Neural progenitor cell (in vitro differentiated cells): Measurements from ENCODE around the gene C5orf52. TPM values are rescaled to one million over a fixed set of nuclear protein-coding genes. Genes with fewer than 3 reads are reported as not detected.
"Not testable (repeated sequence)": the region's sequence is repeated elsewhere in the genome, so short reads cannot be mapped to it uniquely, and the experiment has no call there.

Experiments
- DNase-seq: peaks from one replicate; pipeline ENCODE4 v3.0.0-alpha.2; 2016; ENCODE audit warnings: low spot score
- H2AFZ ChIP-seq: fragments of 200-600 bp; sonication (generic); replicated peaks from 2 replicates; pipeline ENCODE4 v1.6.1; 2016; ENCODE audit warnings: antibody characterized with exemption
- H3F3A ChIP-seq: fragments of 200-600 bp; sonication (generic); 2 replicates; pipeline ENCODE4 v1.6.1; 2016; ENCODE audit warnings: antibody characterized with exemption, low read depth
- H3K27ac ChIP-seq: fragments of 200-600 bp; sonication (generic); 2 replicates; pipeline ENCODE4 v1.5.1; 2016; ENCODE audit warnings: mild to moderate bottlenecking
- H3K27me3 ChIP-seq: fragments of 200-600 bp; sonication (generic); 2 replicates; pipeline ENCODE4 v1.6.1; 2016; ENCODE audit warnings: mild to moderate bottlenecking, moderate library complexity
- H3K36me3 ChIP-seq: fragments of 200-600 bp; sonication (generic); 2 replicates; pipeline ENCODE4 v1.5.1; 2016
- H3K4me1 ChIP-seq: fragments of 200-600 bp; sonication (generic); 2 replicates; pipeline ENCODE4 v1.6.1; 2016; ENCODE audit warnings: mixed run types
- H3K4me2 ChIP-seq: fragments of 200-600 bp; sonication (generic); 2 replicates; pipeline ENCODE4 v1.6.1; 2016
- H3K4me3 ChIP-seq: fragments of 200-600 bp; sonication (generic); 2 replicates; pipeline ENCODE4 v1.5.1; 2016
- H3K79me2 ChIP-seq: fragments of 200-600 bp; sonication (generic); 2 replicates; pipeline ENCODE4 v1.6.1; 2016; ENCODE audit warnings: low read depth
- H3K9ac ChIP-seq: fragments of 200-600 bp; sonication (generic); 2 replicates; pipeline ENCODE4 v1.6.1; 2016
- H3K9me3 ChIP-seq: fragments of 200-600 bp; sonication (generic); 2 replicates; pipeline ENCODE4 v1.5.1; 2016; ENCODE audit warnings: low read depth
- H4K20me1 ChIP-seq: fragments of 200-600 bp; sonication (generic); 2 replicates; pipeline ENCODE4 v1.6.1; 2016; ENCODE audit warnings: low read depth
- H3K27ac Mint-ChIP-seq: 3 replicates; pipeline ENCODE4 v1.8.0; 2021; ENCODE audit warnings: mixed read lengths
- H3K27me3 Mint-ChIP-seq: 2 replicates; pipeline ENCODE4 v1.8.0; 2022; ENCODE audit warnings: low read depth, mild to moderate bottlenecking, inconsistent platforms, moderate library complexity, mixed read lengths; ENCODE audit not compliant: insufficient read depth
- H3K36me3 Mint-ChIP-seq: 3 replicates; pipeline ENCODE4 v1.8.0; 2021; ENCODE audit warnings: mixed read lengths
- H3K4me1 Mint-ChIP-seq: 3 replicates; pipeline ENCODE4 v1.8.0; 2021; ENCODE audit warnings: mixed read lengths
- H3K4me3 Mint-ChIP-seq: 3 replicates; pipeline ENCODE4 v1.8.0; 2021; ENCODE audit warnings: mild to moderate bottlenecking, moderate library complexity, mixed read lengths
- H3K9me3 Mint-ChIP-seq: 3 replicates; pipeline ENCODE4 v1.8.0; 2020; ENCODE audit warnings: mixed read lengths
- EZH2 ChIP-seq: fragments of 200-600 bp; sonication (generic); IDR thresholded peaks from 2 replicates; pipeline ENCODE4 v1.6.1; 2017; ENCODE audit warnings: antibody characterized with exemption, mild to moderate bottlenecking, moderate library complexity
- EZH2phosphoT487 ChIP-seq: fragments of 200-600 bp; sonication (generic); IDR thresholded peaks from 2 replicates; pipeline ENCODE4 v1.6.1; 2017; ENCODE audit warnings: antibody characterized with exemption
- total RNA-seq: library from RNA; depleted of rRNA; stranded (reverse); fragments of >200 nt; gene quantifications from 2 replicates; pipeline ENCODE4 v1.2.3, GENCODE V29; 2015; ENCODE audit warnings: low replicate concordance
- TF ChIP-seq, protein P1 (sequence below): fragments of 200-600 bp; sonication (generic); IDR thresholded peaks from 2 replicates; pipeline ENCODE4 v1.5.1; 2017; ENCODE audit warnings: antibody characterized with exemption, mild to moderate bottlenecking

Gene C5orf52
- total RNA-seq, 1 donor from 2014 or later, result not detected

- no peak overlapping the region for H3K4me2 ChIP-seq
- H2AFZ ChIP-seq, result no peak overlapping the region
- no peak overlapping the region for H3K4me3 Mint-ChIP-seq
- H3K9me3 Mint-ChIP-seq, result peaks cover 6% of the 10 kb centered on the region
- no peak for DNase-seq
- TF ChIP-seq EZH2phosphoT487 (no peak), EZH2 (no peak)
- TF ChIP-seq, protein P1, sequence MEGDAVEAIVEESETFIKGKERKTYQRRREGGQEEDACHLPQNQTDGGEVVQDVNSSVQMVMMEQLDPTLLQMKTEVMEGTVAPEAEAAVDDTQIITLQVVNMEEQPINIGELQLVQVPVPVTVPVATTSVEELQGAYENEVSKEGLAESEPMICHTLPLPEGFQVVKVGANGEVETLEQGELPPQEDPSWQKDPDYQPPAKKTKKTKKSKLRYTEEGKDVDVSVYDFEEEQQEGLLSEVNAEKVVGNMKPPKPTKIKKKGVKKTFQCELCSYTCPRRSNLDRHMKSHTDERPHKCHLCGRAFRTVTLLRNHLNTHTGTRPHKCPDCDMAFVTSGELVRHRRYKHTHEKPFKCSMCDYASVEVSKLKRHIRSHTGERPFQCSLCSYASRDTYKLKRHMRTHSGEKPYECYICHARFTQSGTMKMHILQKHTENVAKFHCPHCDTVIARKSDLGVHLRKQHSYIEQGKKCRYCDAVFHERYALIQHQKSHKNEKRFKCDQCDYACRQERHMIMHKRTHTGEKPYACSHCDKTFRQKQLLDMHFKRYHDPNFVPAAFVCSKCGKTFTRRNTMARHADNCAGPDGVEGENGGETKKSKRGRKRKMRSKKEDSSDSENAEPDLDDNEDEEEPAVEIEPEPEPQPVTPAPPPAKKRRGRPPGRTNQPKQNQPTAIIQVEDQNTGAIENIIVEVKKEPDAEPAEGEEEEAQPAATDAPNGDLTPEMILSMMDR, result no peak
- H3K9me3 ChIP-seq, result no peaks in the 10 kb centered on the region
- H3K27me3 Mint-ChIP-seq, result peaks cover 6% of the 10 kb centered on the region
- peaks cover 6% of the 10 kb centered on the region for H3K4me1 Mint-ChIP-seq
- no peaks in the 10 kb centered on the region for H3F3A ChIP-seq
- no peaks in the 10 kb centered on the region for H3K4me1 ChIP-seq
- H3K79me2 ChIP-seq, result no peaks in the 10 kb centered on the region
- H3K27me3 ChIP-seq, result no peaks in the 10 kb centered on the region
- peak overlapping the region; percentile 25 for H3K27ac Mint-ChIP-seq
- no peak overlapping the region for H3K27ac ChIP-seq
- H4K20me1 ChIP-seq, result no peaks in the 10 kb centered on the region
- peaks cover 2% of the 10 kb centered on the region for H3K36me3 Mint-ChIP-seq
- no peak overlapping the region for H3K9ac ChIP-seq
- no peak overlapping the region for H3K4me3 ChIP-seq
- H3K36me3 ChIP-seq, result no peaks in the 10 kb centered on the region
Observed at GRCh38 chr5:157719245-157719644, 47.9 kb downstream of the C5orf52 start.

DNA sequence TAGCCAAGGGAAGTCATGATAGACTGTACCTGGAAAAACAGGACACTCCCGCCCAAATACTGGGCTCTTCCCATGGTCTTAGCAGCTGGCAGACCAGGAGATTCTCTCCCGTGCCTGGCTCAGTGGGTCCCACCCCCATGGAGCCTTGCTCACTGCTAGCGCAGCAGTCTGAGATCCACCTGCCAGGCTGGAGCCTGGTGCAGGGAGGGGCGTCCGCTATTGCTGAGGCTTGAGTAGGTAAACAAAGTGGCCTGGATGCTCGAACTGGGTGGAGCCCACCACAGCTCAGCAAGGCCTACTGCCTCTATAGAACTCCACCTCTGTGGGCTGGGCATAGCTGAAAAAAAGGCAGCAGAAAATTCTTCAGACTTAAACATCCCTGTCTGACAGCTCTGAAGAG lies 49.8 kb downstream of the C5orf52 start:
- Mint-ChIP-seq H3K27me3 (peaks cover 6% of the 10 kb centered on the region), H3K4me3 (no peak overlapping the region), H3K4me1 (peaks cover 6% of the 10 kb centered on the region), H3K9me3 (peaks cover 7% of the 10 kb centered on the region), H3K27ac (no peak overlapping the region), H3K36me3 (peaks cover 2% of the 10 kb centered on the region)
- Histone ChIP-seq H3K4me3 (no peak overlapping the region), H2AFZ (no peak overlapping the region), H3F3A (no peaks in the 10 kb centered on the region), H3K9me3 (no peaks in the 10 kb centered on the region), H3K27me3 (no peaks in the 10 kb centered on the region), H3K79me2 (no peaks in the 10 kb centered on the region), H4K20me1 (no peaks in the 10 kb centered on the region), H3K4me1 (no peaks in the 10 kb centered on the region), H3K4me2 (no peak overlapping the region), H3K36me3 (no peaks in the 10 kb centered on the region), H3K27ac (no peak overlapping the region), H3K9ac (no peak overlapping the region)
- DNase-seq, result no peak
- TF ChIP-seq, protein P1, result no peak
- no peak for TF ChIP-seq EZH2
- no peak for TF ChIP-seq EZH2phosphoT487

- H3K27ac Mint-ChIP-seq, H3K36me3 ChIP-seq, H3K9ac ChIP-seq, H2AFZ ChIP-seq, H3K27me3 Mint-ChIP-seq, H3K36me3 Mint-ChIP-seq, H3K4me1 Mint-ChIP-seq, H3K4me2 ChIP-seq, H3K79me2 ChIP-seq, H3K9me3 Mint-ChIP-seq, H3K27me3 ChIP-seq, H3K4me1 ChIP-seq, H4K20me1 ChIP-seq, H3F3A ChIP-seq, H3K27ac ChIP-seq, DNase-seq, H3K4me3 ChIP-seq, H3K9me3 ChIP-seq, H3K4me3 Mint-ChIP-seq: not testable (repeated sequence)
Observed at GRCh38 chr5:157722895-157723294, 51.6 kb downstream of the C5orf52 start.

DNA sequence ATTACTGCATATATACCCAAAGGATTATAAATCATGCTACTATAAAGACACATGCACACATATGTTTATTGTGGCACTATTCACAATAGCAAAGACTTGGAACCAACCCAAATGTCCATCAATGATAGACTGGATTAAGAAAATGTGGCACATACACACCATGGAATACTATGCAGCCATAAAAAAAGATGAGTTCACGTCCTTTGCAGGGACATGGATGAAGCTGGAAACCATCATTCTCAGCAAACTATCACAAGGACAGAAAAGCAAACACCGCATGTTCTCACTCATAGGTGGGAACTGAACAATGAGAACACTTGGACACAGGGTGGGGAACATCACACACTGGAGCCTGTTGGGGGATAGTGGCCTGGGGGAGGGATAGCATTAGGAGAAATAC lies 55.3 kb downstream of the C5orf52 start:
- H4K20me1 ChIP-seq, H3K27ac Mint-ChIP-seq, H3K4me1 Mint-ChIP-seq: not testable (repeated sequence)

DNA sequence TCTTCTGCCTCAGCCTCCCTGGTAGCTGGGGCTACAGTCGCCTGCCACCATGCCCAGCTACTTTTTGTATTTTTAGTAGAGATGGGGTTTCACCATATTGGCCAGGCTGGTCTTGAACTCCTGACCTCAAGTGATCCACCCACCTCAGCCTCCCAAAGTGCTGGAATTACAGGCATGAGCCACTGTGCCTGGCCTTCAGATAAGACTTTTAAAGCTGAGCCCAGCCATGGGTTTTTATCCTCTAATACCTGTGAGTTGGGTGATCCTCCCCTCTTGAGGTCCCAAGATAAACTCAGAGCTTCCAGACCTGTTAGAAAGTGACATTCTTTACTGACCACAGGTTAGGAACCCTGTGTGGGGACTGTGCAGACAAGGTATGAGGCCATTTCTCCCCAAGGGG lies 56.5 kb downstream of the C5orf52 start:
- not testable (repeated sequence) for H3F3A ChIP-seq, H3K4me1 Mint-ChIP-seq, H3K9me3 Mint-ChIP-seq, H3K79me2 ChIP-seq, H3K4me1 ChIP-seq, H3K27me3 ChIP-seq, H3K4me3 Mint-ChIP-seq, H2AFZ ChIP-seq, H4K20me1 ChIP-seq, H3K27me3 Mint-ChIP-seq, H3K36me3 ChIP-seq, H3K9ac ChIP-seq, H3K27ac ChIP-seq, H3K4me3 ChIP-seq, H3K4me2 ChIP-seq, H3K27ac Mint-ChIP-seq, H3K36me3 Mint-ChIP-seq, DNase-seq, H3K9me3 ChIP-seq

More for the DNA sequence above, 55.3 kb downstream of the C5orf52 start:
- H3K27me3 ChIP-seq, H3K9me3 Mint-ChIP-seq, H3K9ac ChIP-seq, H3K9me3 ChIP-seq, H3K27me3 Mint-ChIP-seq, H3K4me3 Mint-ChIP-seq, H3K27ac ChIP-seq, H3K4me2 ChIP-seq, H3F3A ChIP-seq, DNase-seq, H3K36me3 ChIP-seq, H3K4me3 ChIP-seq, H3K4me1 ChIP-seq, H3K79me2 ChIP-seq, H2AFZ ChIP-seq, H3K36me3 Mint-ChIP-seq: not testable (repeated sequence)
